Mesenchymal stem cell (in vitro differentiated cells and primary cell): ENCODE measurements around the gene CLNK.
A peak's percentile ranks its signal among the peaks of the same experiment; 100 is the strongest.

Source experiments
- DNase-seq: peaks from one replicate; pipeline ENCODE4 v3.0.0-alpha.2; 2013
- H2AFZ ChIP-seq: one replicate; pipeline ENCODE4 v1.6.1; 2013; ENCODE audit warnings: low read depth, mild to moderate bottlenecking, control low read depth, inconsistent platforms, low read length, moderate library complexity
- H2AK5ac ChIP-seq: 2 replicates; pipeline ENCODE4 v1.6.1; 2013; ENCODE audit warnings: low read length, moderate library complexity, mild to moderate bottlenecking, inconsistent platforms; ENCODE audit not compliant: severe bottlenecking
- H2BK120ac ChIP-seq: one replicate; pipeline ENCODE4 v1.6.1; 2013; ENCODE audit warnings: low read depth, mild to moderate bottlenecking, inconsistent platforms, low read length, moderate library complexity
- H2BK12ac ChIP-seq, 2 experiments: one replicate each; pipeline ENCODE4 v1.6.1; 2013; ENCODE audit warnings: inconsistent platforms in 2 of 2, low read length in 2 of 2, mild to moderate bottlenecking in 2 of 2, moderate library complexity in 2 of 2, control low read depth in 1 of 2
- H2BK15ac ChIP-seq: one replicate; pipeline ENCODE4 v1.6.1; 2013; ENCODE audit warnings: mild to moderate bottlenecking, low read depth, inconsistent platforms; ENCODE audit not compliant: poor library complexity, severe bottlenecking
- H2BK5ac ChIP-seq: 2 replicates; pipeline ENCODE4 v1.6.1; 2013; ENCODE audit warnings: low read depth, mild to moderate bottlenecking, low read length, control low read depth, inconsistent platforms; ENCODE audit not compliant: poor library complexity, severe bottlenecking
- H3K14ac ChIP-seq, 2 experiments: one replicate each; pipeline ENCODE4 v1.6.1; 2013; ENCODE audit warnings: inconsistent platforms in 2 of 2, low read length in 2 of 2, control low read depth in 1 of 2, mild to moderate bottlenecking in 1 of 2, moderate library complexity in 1 of 2
- H3K18ac ChIP-seq, 2 experiments: one replicate each; pipeline ENCODE4 v1.6.1; 2013; ENCODE audit warnings: inconsistent platforms in 2 of 2, low read length in 2 of 2, control low read depth in 1 of 2, low read depth in 1 of 2, mild to moderate bottlenecking in 1 of 2
- H3K23ac ChIP-seq, 2 experiments: one replicate each; pipeline ENCODE4 v1.6.1; 2013; ENCODE audit warnings: inconsistent platforms in 2 of 2, low read length in 2 of 2, mild to moderate bottlenecking in 2 of 2, moderate library complexity in 2 of 2, control low read depth in 1 of 2
- H3K27ac ChIP-seq: 2 replicates; pipeline ENCODE4 v1.5.1; 2013; ENCODE audit warnings: mild to moderate bottlenecking, moderate library complexity, low read length, control low read depth, inconsistent platforms; ENCODE audit not compliant: poor library complexity, severe bottlenecking
- H3K27me3 ChIP-seq, 2 experiments: 2 replicates each; pipeline versions ENCODE4 v1.6.1 to v1.7.0; 2013; ENCODE audit warnings: low read length in 2 of 2, mild to moderate bottlenecking in 2 of 2, moderate library complexity in 2 of 2, control low read depth in 1 of 2, inconsistent platforms in 1 of 2; ENCODE audit not compliant: control insufficient read depth in 1 of 2, insufficient read depth in 1 of 2
- H3K36me3 ChIP-seq, 2 experiments: 2 replicates each; pipeline versions ENCODE4 v1.6.1 to v1.7.0; 2013; ENCODE audit warnings: low read length in 2 of 2, control low read depth in 1 of 2, inconsistent platforms in 1 of 2, low read depth in 1 of 2, mild to moderate bottlenecking in 1 of 2; ENCODE audit not compliant: insufficient read depth in 2 of 2, control insufficient read depth in 1 of 2
- H3K4ac ChIP-seq, 2 experiments: one replicate each; pipeline ENCODE4 v1.6.1; 2013; ENCODE audit warnings: inconsistent platforms in 2 of 2, low read length in 2 of 2, mild to moderate bottlenecking in 2 of 2, moderate library complexity in 2 of 2, control low read depth in 1 of 2, low read depth in 1 of 2
- H3K4me1 ChIP-seq: 2 replicates; pipeline ENCODE4 v1.6.1; 2013; ENCODE audit warnings: low read depth, low read length, control low read depth; ENCODE audit not compliant: control insufficient read depth, insufficient read depth
- H3K4me2 ChIP-seq: 2 replicates; pipeline ENCODE4 v1.6.1; 2013; ENCODE audit warnings: low read length, mild to moderate bottlenecking, inconsistent platforms; ENCODE audit not compliant: poor library complexity, severe bottlenecking
- H3K4me3 ChIP-seq, 2 experiments: 2 replicates each; pipeline versions ENCODE4 v1.5.1 to v1.7.0; 2013; ENCODE audit warnings: low read length in 2 of 2, mild to moderate bottlenecking in 2 of 2, control low read depth in 1 of 2, low read depth in 1 of 2; ENCODE audit not compliant: insufficient read depth in 1 of 2
- H3K79me1 ChIP-seq: replicated peaks from 2 replicates; pipeline ENCODE4 v1.6.1; 2013; ENCODE audit warnings: mild to moderate bottlenecking, control low read depth, low read length, inconsistent platforms; ENCODE audit not compliant: poor library complexity, severe bottlenecking
- H3K9ac ChIP-seq: 2 replicates; pipeline ENCODE4 v1.7.0; 2013; ENCODE audit warnings: mild to moderate bottlenecking, low read length, moderate library complexity
- H3K9me3 ChIP-seq: 2 replicates; pipeline ENCODE4 v1.7.0; 2013; ENCODE audit warnings: mild to moderate bottlenecking, low read length; ENCODE audit not compliant: control insufficient read depth
- H4K8ac ChIP-seq: one replicate; pipeline ENCODE4 v1.6.1; 2013; ENCODE audit warnings: inconsistent platforms, mild to moderate bottlenecking, low read length, moderate library complexity
- H4K91ac ChIP-seq: one replicate; pipeline ENCODE4 v1.6.1; 2013; ENCODE audit warnings: mild to moderate bottlenecking, low read length, inconsistent platforms
- WGBS: methylation state at CpG from one replicate; pipeline ENCODE4 v1.1.7; 2013; ENCODE audit warnings: mixed read lengths; 5-methylcytosine and 5-hydroxymethylcytosine counted together

CLNK gene

GRCh38 chr4:10608501-10609219 lies 75.9 kb downstream of the CLNK start:
- H3K4ac ChIP-seq: no peak overlapping the region
- no peak overlapping the region for H2BK5ac ChIP-seq
- H3K4me3 ChIP-seq: no peak overlapping the region
- H3K36me3 ChIP-seq: no peaks in the 10 kb centered on the region
- H2BK120ac ChIP-seq: no peak overlapping the region
- DNase-seq: peak; percentile 65
- H3K9me3 ChIP-seq: no peaks in the 10 kb centered on the region
- H3K27ac ChIP-seq: no peak overlapping the region
- H3K4me2 ChIP-seq: no peak overlapping the region
- peak overlapping the region; percentile 23 to 80 for H2BK12ac ChIP-seq
- no peak overlapping the region for H3K23ac ChIP-seq
- no peaks in the 10 kb centered on the region for H3K79me1 ChIP-seq
- peak overlapping the region; percentile 6 for H2BK15ac ChIP-seq
- WGBS: 78% methylated on average over 10 of the region's 10 CpGs
- no peak overlapping the region for H2AFZ ChIP-seq
- no peak overlapping the region for H4K8ac ChIP-seq
- peaks cover 8% of the 10 kb centered on the region for H3K4me1 ChIP-seq
- H3K27me3 ChIP-seq: no peaks in the 10 kb centered on the region
- no peak overlapping the region for H3K14ac ChIP-seq
- H3K18ac ChIP-seq: no peak overlapping the region
- no peak overlapping the region for H3K9ac ChIP-seq
- no peak overlapping the region for H4K91ac ChIP-seq
- H2AK5ac ChIP-seq: peak overlapping the region; percentile 1

GRCh38 chr4:10607206-10607605 lies 77.4 kb downstream of the CLNK start:
- Histone ChIP-seq H3K14ac (no peak overlapping the region), H3K36me3 (no peaks in the 10 kb centered on the region), H3K9ac (no peak overlapping the region), H2BK15ac (no peak overlapping the region), H3K23ac (no peak overlapping the region), H2BK12ac (no peak overlapping the region), H2AFZ (peak overlapping the region; percentile 62), H2BK120ac (no peak overlapping the region), H3K4me1 (peaks cover 8% of the 10 kb centered on the region), H2AK5ac (no peak overlapping the region), H3K79me1 (no peaks in the 10 kb centered on the region), H3K27me3 (no peaks in the 10 kb centered on the region), H3K4me2 (no peak overlapping the region), H3K4ac (no peak overlapping the region), H4K91ac (no peak overlapping the region), H2BK5ac (no peak overlapping the region), H3K18ac (peak overlapping the region in 1 of 2 experiments; percentile 26), H3K9me3 (no peaks in the 10 kb centered on the region), H3K27ac (no peak overlapping the region), H3K4me3 (no peak overlapping the region), H4K8ac (no peak overlapping the region)
- no peak for DNase-seq
- WGBS: 80% methylated on average over 3 of the region's 3 CpGs

- no peak overlapping the region for H3K27ac ChIP-seq
- no peak overlapping the region for H3K4ac ChIP-seq
- H3K79me1 ChIP-seq: no peaks in the 10 kb centered on the region
- no peak overlapping the region for H2BK5ac ChIP-seq
- no peak overlapping the region for H3K14ac ChIP-seq
- no peak overlapping the region for H2BK120ac ChIP-seq
- peaks cover 8% of the 10 kb centered on the region for H3K4me1 ChIP-seq
- H3K27me3 ChIP-seq: no peaks in the 10 kb centered on the region
- no peak overlapping the region for H3K4me2 ChIP-seq
- H3K9ac ChIP-seq: no peak overlapping the region
- peak; percentile 55 for DNase-seq
- no peak overlapping the region for H4K8ac ChIP-seq
- no peak overlapping the region for H2AK5ac ChIP-seq
- 44% methylated on average over 2 of the region's 5 CpGs for WGBS
- no peak overlapping the region for H3K23ac ChIP-seq
- H3K9me3 ChIP-seq: no peaks in the 10 kb centered on the region
- H2BK12ac ChIP-seq: peak overlapping the region in 1 of 2 experiments; percentile 47
- H3K36me3 ChIP-seq: no peaks in the 10 kb centered on the region
- H4K91ac ChIP-seq: no peak overlapping the region
- H3K4me3 ChIP-seq: no peak overlapping the region
- no peak overlapping the region for H2BK15ac ChIP-seq
- H3K18ac ChIP-seq: no peak overlapping the region
- H2AFZ ChIP-seq: no peak overlapping the region
Observed at GRCh38 chr4:10606483-10607155, 77.9 kb downstream of the CLNK start.

- H3K27me3 ChIP-seq: no peaks in the 10 kb centered on the region
- H4K91ac ChIP-seq: no peak overlapping the region
- H3K4ac ChIP-seq: no peak overlapping the region
- peaks cover 2% of the 10 kb centered on the region for H3K4me1 ChIP-seq
- H3K27ac ChIP-seq: peak overlapping the region; percentile 72
- no peaks in the 10 kb centered on the region for H3K9me3 ChIP-seq
- H2BK12ac ChIP-seq: peak overlapping the region in 1 of 2 experiments; percentile 93
- no peak overlapping the region for H4K8ac ChIP-seq
- no peak overlapping the region for H2BK120ac ChIP-seq
- no peak overlapping the region for H2AK5ac ChIP-seq
- no peak overlapping the region for H3K23ac ChIP-seq
- no peak overlapping the region for H3K18ac ChIP-seq
- DNase-seq: peak; percentile 75
- peak overlapping the region; percentile 54 for H2BK5ac ChIP-seq
- no peak overlapping the region for H3K4me3 ChIP-seq
- H2BK15ac ChIP-seq: no peak overlapping the region
- H2AFZ ChIP-seq: no peak overlapping the region
- H3K9ac ChIP-seq: no peak overlapping the region
- no peak overlapping the region for H3K4me2 ChIP-seq
- 10% methylated on average over 3 of the region's 5 CpGs for WGBS
- no peaks in the 10 kb centered on the region for H3K79me1 ChIP-seq
- H3K36me3 ChIP-seq: no peaks in the 10 kb centered on the region
- H3K14ac ChIP-seq: no peak overlapping the region
Observed at GRCh38 chr4:10605746-10606482, 78.7 kb downstream of the CLNK start.
